SK-N-SH treated with all-trans-retinoic acid at 6 μM for 48 hours (cell line): Measurements from ENCODE around the gene WIPF1.

Experiments used
- CSRNP3 ChIP-seq: fragments of 250-450 bp; sonication (Bioruptor Pico); IDR thresholded peaks from 2 replicates; pipeline ENCODE4 v1.5.1; 2021; ENCODE audit warnings: mild to moderate bottlenecking, moderate library complexity
- ESRRG ChIP-seq: fragments of 250-450 bp; sonication (Bioruptor Pico); IDR thresholded peaks from 2 replicates; pipeline ENCODE4 v1.6.1; 2021; ENCODE audit warnings: mild to moderate bottlenecking
- GLIS3 ChIP-seq: fragments of 250-450 bp; sonication (Bioruptor Pico); IDR thresholded peaks from 2 replicates; pipeline ENCODE4 v1.5.0; 2020; ENCODE audit warnings: mild to moderate bottlenecking, moderate library complexity
- OSR1 ChIP-seq: fragments of 250-450 bp; sonication (Bioruptor Pico); IDR thresholded peaks from 2 replicates; pipeline ENCODE4 v1.8.0; 2022; ENCODE audit warnings: moderate library complexity, mild to moderate bottlenecking, inconsistent platforms
- PATZ1 ChIP-seq: fragments of 250-450 bp; sonication (Bioruptor Pico); IDR thresholded peaks from 2 replicates; pipeline ENCODE4 v1.8.0; 2020; ENCODE audit warnings: mild to moderate bottlenecking, moderate library complexity, borderline replicate concordance
- RARB ChIP-seq: fragments of 250-450 bp; sonication (Bioruptor Pico); IDR thresholded peaks from 2 replicates; pipeline ENCODE4 v1.8.0; 2021; ENCODE audit warnings: mild to moderate bottlenecking, moderate library complexity
- TOX ChIP-seq: fragments of 250-450 bp; sonication (Bioruptor Pico); IDR thresholded peaks from 2 replicates; pipeline ENCODE4 v1.8.0; 2021; ENCODE audit warnings: mild to moderate bottlenecking, moderate library complexity, borderline replicate concordance
- TSHZ2 ChIP-seq: fragments of 250-450 bp; sonication (Bioruptor Pico); IDR thresholded peaks from 2 replicates; pipeline ENCODE4 v1.5.0; 2020; ENCODE audit warnings: mild to moderate bottlenecking, moderate library complexity
- ZFP30 ChIP-seq: fragments of 450-650 bp; formaldehyde crosslinking; IDR thresholded peaks from 2 replicates; pipeline ENCODE4 v1.5.0; 2022; ENCODE audit warnings: mild to moderate bottlenecking, moderate library complexity
- ZNF565 ChIP-seq: fragments of 450-650 bp; formaldehyde crosslinking; conservative IDR thresholded peaks from 2 replicates; pipeline ENCODE4 v1.5.0; 2020; ENCODE audit warnings: low read depth, mild to moderate bottlenecking, moderate library complexity

- TF ChIP-seq RARB: no peak
- no peak for TF ChIP-seq GLIS3 (CRISPR knock-in tag)
- TF ChIP-seq PATZ1 (CRISPR knock-in tag): no peak
- no peak for TF ChIP-seq ZNF565 (CRISPR knock-in tag)
- no peak for TF ChIP-seq OSR1 (CRISPR knock-in tag)
- TF ChIP-seq ESRRG: no peak
- TF ChIP-seq TOX (CRISPR knock-in tag): no peak
- no peak for TF ChIP-seq CSRNP3 (CRISPR knock-in tag)
- no peak for TF ChIP-seq ZFP30 (CRISPR knock-in tag)
- no peak for TF ChIP-seq TSHZ2 (CRISPR knock-in tag)
Measured at GRCh38 chr2:174577967-174578589, 19.5 kb downstream of the WIPF1 start.
